Measurements from ENCODE around the gene SLIT3. TPM values are rescaled to one million over a fixed set of nuclear protein-coding genes. Genes with fewer than 3 reads are reported as not detected.

The SLIT3 gene
- total RNA-seq, 1 experiment from 2014 or later = 0.44 TPM

DNA sequence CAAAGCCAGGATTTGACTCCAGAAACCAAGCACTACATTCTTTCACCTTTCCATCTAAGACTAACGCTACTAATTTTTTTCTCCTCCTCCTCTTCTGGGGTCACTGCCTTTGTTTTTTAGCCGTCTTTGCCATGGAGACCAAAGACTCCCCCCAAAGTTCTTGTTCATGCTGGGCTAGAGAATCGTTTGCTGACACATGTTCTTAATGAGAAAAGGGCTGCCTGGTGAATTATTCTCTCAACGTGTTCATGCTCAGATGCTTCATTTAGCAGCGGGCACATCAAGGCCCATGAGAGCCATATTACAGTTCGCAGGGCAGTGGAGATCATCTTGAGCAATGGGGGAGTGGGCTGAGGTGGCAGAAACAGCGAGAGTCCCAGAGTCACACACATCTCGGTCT lies 134.9 kb downstream of the SLIT3 start:
- Histone ChIP-seq H3K4me1 (ENCODE audit: insufficient read depth, low read length) (peaks cover 35% of the 10 kb centered on the region), H4K20me1 (ENCODE audit: low read length) (no peaks in the 10 kb centered on the region), H3K36me3 (ENCODE audit: low read depth, low read length) (no peaks in the 10 kb centered on the region), H3K9ac (ENCODE audit: low read length) (no peak overlapping the region), H3K79me2 (ENCODE audit: low read length) (no peaks in the 10 kb centered on the region), H3K27me3 (ENCODE audit: low read length) (0 out of 2 replicates have a peak, but pooled peaks cover 11% of the 10 kb centered on the region), H3F3A (ENCODE audit: low read length, unreplicated experiment) (peaks cover 4% of the 10 kb centered on the region), H3K4me2 (ENCODE audit: low read length) (no peak overlapping the region), H3K9me2 (replicated peaks; ENCODE audit: low read length) (no peaks in the 10 kb centered on the region), H3K4me3 (ENCODE audit: low read length) (no peak overlapping the region), H2AFZ (ENCODE audit: low read length) (no peak overlapping the region), H3K9me3 (ENCODE audit: low read length) (no peaks in the 10 kb centered on the region), H3K27ac (ENCODE audit: low read length) (no peak overlapping the region)
- ChIA-PET POLR2A (ENCODE audit: unreplicated experiment) (no interaction called here), CTCF (no interaction called here)
- intact Hi-C loops (cut with micrococcal nuclease) = no loop called here
- DNase-seq = no peak
- BruUV-seq (replicated peaks) = no TSS peak
- no peak for ATAC-seq
- TF ChIP-seq EZH2phosphoT487 (IDR thresholded peaks at IDR 0.05; ENCODE audit: borderline replicate concordance, low read length) = no peak
- TF ChIP-seq, protein P1, sequence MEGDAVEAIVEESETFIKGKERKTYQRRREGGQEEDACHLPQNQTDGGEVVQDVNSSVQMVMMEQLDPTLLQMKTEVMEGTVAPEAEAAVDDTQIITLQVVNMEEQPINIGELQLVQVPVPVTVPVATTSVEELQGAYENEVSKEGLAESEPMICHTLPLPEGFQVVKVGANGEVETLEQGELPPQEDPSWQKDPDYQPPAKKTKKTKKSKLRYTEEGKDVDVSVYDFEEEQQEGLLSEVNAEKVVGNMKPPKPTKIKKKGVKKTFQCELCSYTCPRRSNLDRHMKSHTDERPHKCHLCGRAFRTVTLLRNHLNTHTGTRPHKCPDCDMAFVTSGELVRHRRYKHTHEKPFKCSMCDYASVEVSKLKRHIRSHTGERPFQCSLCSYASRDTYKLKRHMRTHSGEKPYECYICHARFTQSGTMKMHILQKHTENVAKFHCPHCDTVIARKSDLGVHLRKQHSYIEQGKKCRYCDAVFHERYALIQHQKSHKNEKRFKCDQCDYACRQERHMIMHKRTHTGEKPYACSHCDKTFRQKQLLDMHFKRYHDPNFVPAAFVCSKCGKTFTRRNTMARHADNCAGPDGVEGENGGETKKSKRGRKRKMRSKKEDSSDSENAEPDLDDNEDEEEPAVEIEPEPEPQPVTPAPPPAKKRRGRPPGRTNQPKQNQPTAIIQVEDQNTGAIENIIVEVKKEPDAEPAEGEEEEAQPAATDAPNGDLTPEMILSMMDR (conservative IDR thresholded peaks at IDR 0.05; ENCODE audit: low read depth, low read length) = no peak
- no peak for TF ChIP-seq EZH2 (IDR thresholded peaks at IDR 0.05; ENCODE audit: low read length, unreplicated experiment)

DNA sequence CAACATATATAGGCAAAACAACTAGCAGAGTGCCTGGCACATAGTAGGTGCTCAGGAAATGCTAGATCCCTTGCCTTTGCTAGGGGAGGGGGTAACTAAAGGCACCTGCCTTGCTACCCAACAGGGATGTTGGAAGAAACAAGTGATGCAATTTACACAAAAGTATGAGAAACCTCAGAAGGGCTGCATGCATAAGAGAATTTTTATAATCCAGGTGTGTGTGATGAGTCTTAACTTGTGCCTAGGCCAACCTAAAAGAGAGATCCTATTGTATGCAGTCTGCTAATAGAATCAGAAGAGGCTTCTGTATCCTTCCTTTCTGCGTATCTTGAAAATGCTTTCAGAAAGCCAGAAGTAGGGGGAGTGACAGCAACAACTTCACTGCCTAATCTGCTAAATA lies 135.9 kb downstream of the SLIT3 start:
- ATAC-seq (no peak), DNase-seq (no peak)
- H3K4me2 ChIP-seq (ENCODE audit: low read length) = peak overlapping the region; percentile 17; the same call in 1 of the 2 replicates
- no peak for TF ChIP-seq EZH2 (IDR thresholded peaks at IDR 0.05; ENCODE audit: low read length, unreplicated experiment)
- no peak for TF ChIP-seq EZH2phosphoT487 (IDR thresholded peaks at IDR 0.05; ENCODE audit: borderline replicate concordance, low read length)
- TF ChIP-seq, protein P1 (conservative IDR thresholded peaks at IDR 0.05; ENCODE audit: low read depth, low read length) = no peak
- no TSS peak for BruUV-seq (replicated peaks)
- H3K36me3 ChIP-seq (ENCODE audit: low read depth, low read length) = no peaks in the 10 kb centered on the region
- H3K9me3 ChIP-seq (ENCODE audit: low read length) = no peaks in the 10 kb centered on the region
- H4K20me1 ChIP-seq (ENCODE audit: low read length) = no peaks in the 10 kb centered on the region
- H2AFZ ChIP-seq (ENCODE audit: low read length) = no peak overlapping the region
- H3K27me3 ChIP-seq (ENCODE audit: low read length) = 0 out of 2 replicates have a peak, but pooled peaks cover 7% of the 10 kb centered on the region
- H3F3A ChIP-seq (ENCODE audit: low read length, unreplicated experiment) = peaks cover 4% of the 10 kb centered on the region
- ChIA-PET POLR2A (ENCODE audit: unreplicated experiment) (no interaction called here), CTCF (no interaction called here)
- intact Hi-C loops (cut with micrococcal nuclease) = no loop called here
- peak overlapping the region; percentile 93 for H3K27ac ChIP-seq (ENCODE audit: low read length)
- no peaks in the 10 kb centered on the region for H3K79me2 ChIP-seq (ENCODE audit: low read length)
- H3K9me2 ChIP-seq (replicated peaks; ENCODE audit: low read length) = no peaks in the 10 kb centered on the region
- peak overlapping the region; percentile 46 for H3K9ac ChIP-seq (ENCODE audit: low read length)
- H3K4me3 ChIP-seq (ENCODE audit: low read length) = no peak overlapping the region
- H3K4me1 ChIP-seq (ENCODE audit: insufficient read depth, low read length) = peaks cover 44% of the 10 kb centered on the region

DNA sequence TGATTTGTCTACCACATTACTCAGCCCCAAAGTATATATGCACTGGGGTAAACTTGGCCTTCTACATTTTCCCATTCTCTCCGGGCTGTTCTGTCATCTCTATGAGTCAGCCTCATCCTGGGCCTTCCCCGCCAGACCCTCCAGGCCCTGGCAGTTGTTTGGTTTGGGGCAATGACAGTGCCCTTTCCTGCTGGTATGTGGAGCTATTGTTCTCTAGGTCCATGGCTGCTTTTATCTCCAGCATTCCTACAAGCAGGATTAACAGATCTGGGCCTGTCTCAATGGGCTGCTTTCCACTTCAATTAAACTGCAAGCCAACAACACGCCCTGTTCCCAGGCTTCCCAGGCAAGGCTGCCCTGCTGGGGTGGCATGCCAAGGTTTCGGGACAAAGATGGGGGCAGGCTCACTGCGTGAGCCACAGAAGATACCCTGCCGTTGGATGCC lies 136.4 kb downstream of the SLIT3 start:
- Histone ChIP-seq H3F3A (ENCODE audit: low read length, unreplicated experiment) (peaks cover 4% of the 10 kb centered on the region), H3K4me3 (ENCODE audit: low read length) (no peak overlapping the region), H3K9me3 (ENCODE audit: low read length) (no peaks in the 10 kb centered on the region), H4K20me1 (ENCODE audit: low read length) (no peaks in the 10 kb centered on the region), H3K9me2 (replicated peaks; ENCODE audit: low read length) (no peaks in the 10 kb centered on the region), H2AFZ (ENCODE audit: low read length) (no peak overlapping the region), H3K9ac (ENCODE audit: low read length) (peak overlapping the region; percentile 46), H3K36me3 (ENCODE audit: low read depth, low read length) (no peaks in the 10 kb centered on the region), H3K4me1 (ENCODE audit: insufficient read depth, low read length) (peaks cover 44% of the 10 kb centered on the region), H3K27me3 (ENCODE audit: low read length) (0 out of 2 replicates have a peak, but pooled peaks cover 6% of the 10 kb centered on the region), H3K4me2 (ENCODE audit: low read length) (peak overlapping the region; percentile 28; the same call in 1 of the 2 replicates), H3K79me2 (ENCODE audit: low read length) (no peaks in the 10 kb centered on the region), H3K27ac (ENCODE audit: low read length) (peak overlapping the region; percentile 93)
- TF ChIP-seq EZH2 (IDR thresholded peaks at IDR 0.05; ENCODE audit: low read length, unreplicated experiment) (no peak), EZH2phosphoT487 (IDR thresholded peaks at IDR 0.05; ENCODE audit: borderline replicate concordance, low read length) (no peak)
- TF ChIP-seq, protein P1 (conservative IDR thresholded peaks at IDR 0.05; ENCODE audit: low read depth, low read length) = no peak
- CTCF ChIA-PET = no interaction called here
- ATAC-seq (peak; percentile 80), DNase-seq (peak; percentile 94)
- no TSS peak for BruUV-seq (replicated peaks)
- POLR2A ChIA-PET (ENCODE audit: unreplicated experiment) = no interaction called here
- intact Hi-C loops (cut with micrococcal nuclease) = no loop called here

All from PC-3 (cell line).